Lower leg skin (tissue), 3 donors: ENCODE results near the gene AK8.

Experiments
- POLR2A ChIP-seq, 2 donors: fragments of 450-650 bp; IDR thresholded peaks; one replicate each; pipeline ENCODE4 v1.6.1; 2016 to 2017; ENCODE audit warnings: antibody characterized with exemption in 2 of 2, mild to moderate bottlenecking in 1 of 2, moderate library complexity in 1 of 2
- TF ChIP-seq, protein P1 (sequence below), 3 donors: fragments of 450-650 bp; IDR thresholded peaks; one replicate each; pipeline ENCODE4 v1.5.1; 2016; ENCODE audit warnings: antibody characterized with exemption in 3 of 3, mild to moderate bottlenecking in 3 of 3, moderate library complexity in 2 of 3

DNA sequence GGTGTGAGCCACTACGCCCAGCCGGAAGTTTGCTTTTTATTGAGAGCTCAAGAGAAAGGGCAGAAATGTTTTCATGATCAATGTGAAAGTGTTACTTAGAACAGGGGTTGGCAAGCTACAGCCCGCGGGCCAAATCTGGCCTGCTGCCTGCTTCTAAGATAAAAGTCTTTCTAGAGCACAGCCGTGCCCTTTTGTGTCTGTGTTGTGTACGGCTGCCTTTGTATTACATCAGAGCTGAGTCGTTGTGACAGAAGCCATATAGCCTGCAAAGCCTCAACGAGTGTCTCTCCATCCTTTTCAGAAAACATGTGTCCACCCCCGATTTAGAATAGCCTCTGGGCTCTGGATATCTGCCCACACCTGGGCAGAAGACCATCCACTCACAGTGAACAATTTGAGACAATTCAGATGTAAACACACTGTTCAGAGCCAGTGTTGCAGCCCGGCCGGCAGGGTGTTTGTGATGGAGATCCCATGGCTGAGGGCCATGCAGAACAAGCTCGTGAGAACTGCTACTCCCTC lies 28.8 kb downstream of the AK8 start:
- no peak for TF ChIP-seq POLR2A (IDR thresholded peaks at IDR 0.05)
- TF ChIP-seq, protein P1, sequence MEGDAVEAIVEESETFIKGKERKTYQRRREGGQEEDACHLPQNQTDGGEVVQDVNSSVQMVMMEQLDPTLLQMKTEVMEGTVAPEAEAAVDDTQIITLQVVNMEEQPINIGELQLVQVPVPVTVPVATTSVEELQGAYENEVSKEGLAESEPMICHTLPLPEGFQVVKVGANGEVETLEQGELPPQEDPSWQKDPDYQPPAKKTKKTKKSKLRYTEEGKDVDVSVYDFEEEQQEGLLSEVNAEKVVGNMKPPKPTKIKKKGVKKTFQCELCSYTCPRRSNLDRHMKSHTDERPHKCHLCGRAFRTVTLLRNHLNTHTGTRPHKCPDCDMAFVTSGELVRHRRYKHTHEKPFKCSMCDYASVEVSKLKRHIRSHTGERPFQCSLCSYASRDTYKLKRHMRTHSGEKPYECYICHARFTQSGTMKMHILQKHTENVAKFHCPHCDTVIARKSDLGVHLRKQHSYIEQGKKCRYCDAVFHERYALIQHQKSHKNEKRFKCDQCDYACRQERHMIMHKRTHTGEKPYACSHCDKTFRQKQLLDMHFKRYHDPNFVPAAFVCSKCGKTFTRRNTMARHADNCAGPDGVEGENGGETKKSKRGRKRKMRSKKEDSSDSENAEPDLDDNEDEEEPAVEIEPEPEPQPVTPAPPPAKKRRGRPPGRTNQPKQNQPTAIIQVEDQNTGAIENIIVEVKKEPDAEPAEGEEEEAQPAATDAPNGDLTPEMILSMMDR (IDR thresholded peaks at IDR 0.05) = no peak
